GM06990 (cell line): Measurements from ENCODE around the gene AHCYL2.

Experiments used
- DNase-seq: peaks from one replicate; pipeline ENCODE4 v3.0.0-alpha.2; 2011; ENCODE audit not compliant: insufficient read length; ENCODE audit errors: extremely low read depth
- H3K27me3 ChIP-seq: replicated peaks from 2 replicates; pipeline ENCODE4 v1.6.0; 2011; ENCODE audit warnings: low read length; ENCODE audit not compliant: control insufficient read depth, insufficient read depth
- H3K36me3 ChIP-seq: 2 replicates; pipeline ENCODE4 v1.5.1; 2011; ENCODE audit warnings: low read length; ENCODE audit not compliant: control insufficient read depth, insufficient read depth
- H3K4me3 ChIP-seq: replicated peaks from 2 replicates; pipeline ENCODE4 v1.5.1; 2011; ENCODE audit warnings: low read depth, mild to moderate bottlenecking, control low read depth, low read length
- TF ChIP-seq, protein P1 (sequence below): IDR thresholded peaks from 2 replicates; pipeline ENCODE4 v1.5.1; 2011; ENCODE audit warnings: low read length, control low read depth, mild to moderate bottlenecking, inconsistent platforms; ENCODE audit not compliant: insufficient read depth, poor library complexity, severe bottlenecking

The AHCYL2 gene

DNA sequence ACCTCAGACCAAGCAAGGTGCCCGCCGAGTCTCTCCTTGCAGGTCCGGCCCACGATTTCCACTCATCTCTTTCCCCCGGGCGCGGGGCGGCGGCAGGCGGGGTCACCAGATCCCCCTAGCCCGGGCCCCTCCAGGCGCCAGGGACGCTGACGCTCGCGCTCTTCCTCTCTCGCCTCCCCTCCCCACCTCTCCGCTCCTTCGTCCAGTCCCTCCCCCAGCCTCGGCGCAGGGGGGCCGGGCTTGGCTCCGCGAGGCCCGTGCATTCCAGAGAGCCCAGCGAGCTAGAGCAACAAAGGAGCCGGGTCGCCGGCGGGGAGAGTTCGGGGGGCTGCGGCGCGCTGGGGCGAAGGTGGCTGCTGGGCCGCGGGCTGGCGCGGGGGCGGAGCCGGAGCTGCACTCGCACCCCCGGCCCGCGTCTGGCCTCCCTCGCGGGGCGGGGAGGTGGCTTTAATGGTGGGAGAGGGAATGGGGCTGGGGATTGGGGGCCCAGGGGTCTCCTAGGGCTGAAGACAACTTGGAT lies 36.4 kb upstream of the AHCYL2 start, which contains the start of gene SMO:
SMO (plus strand) TSS at position 262 of the 520 bp plus-strand sequence. CDS start 519 bp downstream, outside the sequence.
- Histone ChIP-seq H3K36me3 (no peaks in the 10 kb centered on the region), H3K4me3 (peak within 1 kb of the TSS; percentile 60), H3K27me3 (no peaks in the 10 kb centered on the region; the same call in 1 of the 2 replicates)
- TF ChIP-seq, protein P1, sequence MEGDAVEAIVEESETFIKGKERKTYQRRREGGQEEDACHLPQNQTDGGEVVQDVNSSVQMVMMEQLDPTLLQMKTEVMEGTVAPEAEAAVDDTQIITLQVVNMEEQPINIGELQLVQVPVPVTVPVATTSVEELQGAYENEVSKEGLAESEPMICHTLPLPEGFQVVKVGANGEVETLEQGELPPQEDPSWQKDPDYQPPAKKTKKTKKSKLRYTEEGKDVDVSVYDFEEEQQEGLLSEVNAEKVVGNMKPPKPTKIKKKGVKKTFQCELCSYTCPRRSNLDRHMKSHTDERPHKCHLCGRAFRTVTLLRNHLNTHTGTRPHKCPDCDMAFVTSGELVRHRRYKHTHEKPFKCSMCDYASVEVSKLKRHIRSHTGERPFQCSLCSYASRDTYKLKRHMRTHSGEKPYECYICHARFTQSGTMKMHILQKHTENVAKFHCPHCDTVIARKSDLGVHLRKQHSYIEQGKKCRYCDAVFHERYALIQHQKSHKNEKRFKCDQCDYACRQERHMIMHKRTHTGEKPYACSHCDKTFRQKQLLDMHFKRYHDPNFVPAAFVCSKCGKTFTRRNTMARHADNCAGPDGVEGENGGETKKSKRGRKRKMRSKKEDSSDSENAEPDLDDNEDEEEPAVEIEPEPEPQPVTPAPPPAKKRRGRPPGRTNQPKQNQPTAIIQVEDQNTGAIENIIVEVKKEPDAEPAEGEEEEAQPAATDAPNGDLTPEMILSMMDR = no peak
- DNase-seq = no peak

- peak overlapping the region; percentile 60 for H3K4me3 ChIP-seq
- TF ChIP-seq, protein P1 = no peak
- DNase-seq = no peak
- H3K27me3 ChIP-seq = no peaks in the 10 kb centered on the region; the same call in 1 of the 2 replicates
- no peaks in the 10 kb centered on the region for H3K36me3 ChIP-seq
These were observed 35.8 kb upstream of the AHCYL2 start for GRCh38 chr7:129188892-129189660.

DNA sequence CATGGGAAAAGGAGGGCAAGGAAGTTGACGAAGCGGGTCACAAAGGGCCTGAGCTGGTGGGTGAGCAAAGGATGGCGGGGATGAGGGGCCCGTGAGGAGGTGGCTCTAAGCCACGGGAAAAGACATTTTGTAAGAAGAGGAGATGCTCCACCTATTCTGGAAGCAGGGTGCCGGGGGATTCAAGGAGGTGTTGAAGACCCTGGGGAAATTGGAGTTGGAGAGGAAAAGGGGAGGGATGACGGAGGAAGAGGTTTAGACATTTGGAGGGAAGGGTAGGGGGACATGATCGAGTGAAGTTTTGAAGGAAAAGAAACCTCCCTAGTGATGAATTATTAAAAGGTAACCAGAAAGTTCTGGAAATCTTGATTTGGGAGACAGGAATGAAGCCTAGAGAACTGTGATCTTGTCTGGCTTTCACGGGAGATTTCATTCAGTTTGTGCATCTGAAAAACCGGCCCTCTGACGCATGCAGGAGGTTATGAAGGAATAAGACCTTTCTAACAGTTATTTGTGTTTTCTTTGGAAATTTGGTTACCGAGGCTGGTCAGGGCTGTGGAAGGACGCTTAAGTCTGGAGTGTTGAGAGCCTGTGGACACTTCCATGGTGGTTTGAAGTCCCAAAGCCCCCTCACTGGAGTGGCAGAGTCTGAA lies 35.0 kb upstream of the AHCYL2 start:
- H3K27me3 ChIP-seq = no peaks in the 10 kb centered on the region; the same call in 1 of the 2 replicates
- no peaks in the 10 kb centered on the region for H3K36me3 ChIP-seq
- DNase-seq = no peak
- TF ChIP-seq, protein P1 = no peak
- H3K4me3 ChIP-seq = peak overlapping the region; percentile 60

DNA sequence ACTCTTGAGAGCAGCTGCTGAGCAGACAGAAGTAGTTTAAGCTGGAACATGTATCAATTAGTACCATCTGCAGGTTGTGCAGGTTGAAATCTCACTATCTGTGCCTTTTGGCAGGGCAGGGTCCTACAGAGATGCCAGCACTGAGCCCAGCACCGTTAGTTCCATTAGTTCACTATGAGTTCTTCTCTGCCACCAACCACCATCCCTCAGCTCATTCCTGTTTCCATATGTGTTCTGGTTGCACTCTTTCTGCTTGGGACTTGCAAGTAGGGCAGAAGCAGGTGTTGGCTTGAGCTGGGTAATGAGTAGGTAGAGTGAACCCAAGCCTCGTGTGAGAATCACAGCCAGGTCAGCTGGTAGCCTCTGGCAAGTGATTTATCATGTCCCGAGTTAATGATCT lies 33.6 kb upstream of the AHCYL2 start:
- no peaks in the 10 kb centered on the region for H3K36me3 ChIP-seq
- no peak overlapping the region for H3K4me3 ChIP-seq
- TF ChIP-seq, protein P1 = no peak
- H3K27me3 ChIP-seq = no peaks in the 10 kb centered on the region; the same call in 1 of the 2 replicates
- no peak for DNase-seq

GRCh38 chr7:129193892-129194291 lies 30.9 kb upstream of the AHCYL2 start:
- no peak for DNase-seq
- Histone ChIP-seq H3K4me3 (no peak overlapping the region), H3K27me3 (no peaks in the 10 kb centered on the region; the same call in 1 of the 2 replicates), H3K36me3 (no peaks in the 10 kb centered on the region)
- TF ChIP-seq, protein P1 = no peak
